Limb (tissue), 2 donors: ENCODE measurements around the gene RIC8A.
"Not testable (repeated sequence)": the region's sequence is repeated elsewhere in the genome, so short reads cannot be mapped to it uniquely, and the experiment has no call there.

Source experiments
- DNase-seq, 2 donors: peaks; one replicate each; pipeline ENCODE4 v3.0.0-alpha.2; 2016; ENCODE audit errors: extremely low spot score in 2 of 2

RIC8A gene

GRCh38 chr11:207208-207862 is at the start of gene RIC8A, which contains the start of gene BET1L:
Gene RIC8A (plus strand): TSS chr11:207708. CDS start chr11:208855, 1,147 bp downstream.
Gene BET1L (minus strand): TSS chr11:207399. CDS start chr11:207321, 78 bp downstream.
- peak; percentile 95 to 97 for DNase-seq

GRCh38 chr11:180242-180641 is 27.3 kb upstream of the RIC8A start:
- not testable (repeated sequence) for DNase-seq

- DNase-seq, result not testable (repeated sequence)
Measured at GRCh38 chr11:189200-189783, 18.2 kb upstream of the RIC8A start.

GRCh38 chr11:189843-190311 is 17.6 kb upstream of the RIC8A start:
- DNase-seq, result not testable (repeated sequence)

- DNase-seq, result not testable (repeated sequence)
Measured at GRCh38 chr11:190546-190945, 17.0 kb upstream of the RIC8A start.

- not testable (repeated sequence) for DNase-seq
Measured at GRCh38 chr11:191490-192478, 15.7 kb upstream of the RIC8A start.

- DNase-seq, result not testable (repeated sequence)
Measured at GRCh38 chr11:192674-193128, 14.8 kb upstream of the RIC8A start, which contains the start of gene SCGB1C1. Gene SCGB1C1 (plus strand): TSS chr11:193078. CDS start chr11:193100, 22 bp downstream.

GRCh38 chr11:193481-193880 is 14.0 kb upstream of the RIC8A start:
- not testable (repeated sequence) for DNase-seq

- peak in 1 of 2 donors; percentile 29 for DNase-seq
Measured at GRCh38 chr11:196786-197731, 10.4 kb upstream of the RIC8A start.

GRCh38 chr11:197741-198235 is 9.7 kb upstream of the RIC8A start:
- DNase-seq, result no peak

GRCh38 chr11:198236-198806 is 9.2 kb upstream of the RIC8A start:
- no peak for DNase-seq

GRCh38 chr11:199004-199581 is 8.4 kb upstream of the RIC8A start:
- DNase-seq, result no peak

GRCh38 chr11:199782-200181 is 7.7 kb upstream of the RIC8A start:
- DNase-seq, result no peak

- no peak for DNase-seq
Measured at GRCh38 chr11:200224-201003, 7.1 kb upstream of the RIC8A start.

- DNase-seq, result no peak
Measured at GRCh38 chr11:201966-202365, 5.5 kb upstream of the RIC8A start.

GRCh38 chr11:202490-202889 is 5.0 kb upstream of the RIC8A start:
- no peak for DNase-seq

GRCh38 chr11:203056-203944 is 4.2 kb upstream of the RIC8A start:
- DNase-seq, result peak in 1 of 2 donors; percentile 14
